DMS53 (cell line): ENCODE results near the gene FRMD5.

ENCODE experiments used
- DNase-seq: peaks from one replicate; lab custom pipeline; 2025; lab: John Stamatoyannopoulos, UW

The FRMD5 gene

GRCh38 chr15:43974852-43975251 is 220.2 kb downstream of the FRMD5 start:
- peak; percentile 52 for DNase-seq

- no peak for DNase-seq
Measured at GRCh38 chr15:43969802-43970375, 225.2 kb downstream of the FRMD5 start.

GRCh38 chr15:43968551-43968950 is 226.5 kb downstream of the FRMD5 start:
- DNase-seq = no peak

DNA sequence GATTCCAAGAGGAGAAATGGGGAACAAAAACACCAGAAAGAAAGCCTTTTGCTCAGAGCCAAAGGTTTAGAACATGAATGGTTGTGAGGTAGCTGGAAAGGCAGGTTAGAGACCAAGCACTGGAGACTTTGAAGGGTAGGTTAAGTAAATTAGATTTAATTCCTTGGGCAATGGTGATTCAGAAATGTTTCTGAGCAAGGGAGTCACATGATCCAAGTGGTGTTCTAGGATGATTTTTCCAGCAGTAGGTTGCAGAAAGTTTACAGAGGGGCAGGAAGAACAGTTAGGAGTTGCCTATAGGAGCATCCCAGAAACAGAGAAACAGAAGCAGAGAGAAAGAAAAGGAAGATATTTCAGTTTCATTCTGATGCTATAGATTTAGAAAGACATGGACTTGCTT is 228.4 kb downstream of the FRMD5 start:
- DNase-seq = no peak

DNA sequence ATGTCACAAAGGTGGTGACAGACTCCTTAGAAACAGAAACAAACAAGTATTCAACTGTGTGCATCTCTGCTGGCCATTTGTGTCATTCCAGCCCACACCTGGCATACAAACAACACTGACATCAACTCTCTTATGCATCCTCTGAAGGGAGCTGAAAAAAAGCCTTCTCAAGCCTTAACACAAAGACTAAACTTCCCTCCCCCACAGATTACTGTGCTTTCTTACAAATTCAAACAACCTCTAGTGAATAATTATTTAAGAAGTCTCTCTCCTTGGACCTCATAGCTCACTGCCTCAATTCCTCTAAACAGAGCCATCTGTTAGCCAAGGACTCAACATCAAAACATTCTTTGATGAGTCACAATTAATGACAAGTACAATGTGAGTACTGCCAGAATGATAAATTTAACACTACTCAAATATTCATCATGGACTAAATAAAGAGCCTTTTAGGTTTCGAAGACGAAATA is 236.2 kb downstream of the FRMD5 start:
- peak; percentile 45 for DNase-seq

GRCh38 chr15:43957724-43958123 is 237.3 kb downstream of the FRMD5 start:
- DNase-seq = no peak

DNA sequence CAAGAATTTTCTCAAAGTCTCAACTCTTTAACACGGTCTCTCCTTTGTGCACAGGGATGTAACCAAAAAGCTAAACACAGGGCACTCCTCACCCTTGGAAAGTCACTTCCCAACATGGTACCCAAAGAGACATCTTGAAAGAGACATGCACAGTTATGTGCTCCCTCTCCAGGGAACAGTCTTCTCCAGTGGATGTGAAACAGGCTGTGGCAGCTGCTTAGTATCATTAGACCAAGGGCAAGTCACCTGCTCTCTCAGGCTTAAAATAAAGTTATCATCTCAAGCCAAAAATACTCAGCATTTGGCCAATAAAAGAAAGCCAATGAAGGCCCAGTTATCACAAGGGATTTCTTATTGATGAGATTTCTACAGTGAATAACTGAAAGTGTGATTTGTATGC is 239.9 kb downstream of the FRMD5 start:
- no peak for DNase-seq

DNA sequence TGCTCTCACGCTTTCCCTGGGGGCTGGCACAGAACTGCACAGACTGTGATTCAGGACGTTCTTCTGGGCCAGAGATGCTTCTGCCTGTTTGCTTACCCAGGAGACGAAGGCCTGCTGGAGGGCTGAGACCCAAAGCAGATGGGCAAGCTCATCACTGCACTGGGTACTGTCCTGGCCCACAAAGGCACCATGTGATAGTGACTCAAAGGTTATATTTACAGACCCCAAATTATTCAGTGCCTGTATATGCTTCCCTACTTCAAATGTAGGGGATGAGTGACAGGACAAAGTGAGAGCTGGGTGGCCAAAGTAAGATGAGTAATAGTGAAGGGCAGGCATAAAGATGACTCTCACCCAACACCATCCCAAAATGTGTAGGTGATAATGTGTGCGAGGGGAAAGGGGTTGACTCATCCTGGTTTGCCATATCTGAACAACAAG is 240.9 kb downstream of the FRMD5 start:
- no peak for DNase-seq

DNA sequence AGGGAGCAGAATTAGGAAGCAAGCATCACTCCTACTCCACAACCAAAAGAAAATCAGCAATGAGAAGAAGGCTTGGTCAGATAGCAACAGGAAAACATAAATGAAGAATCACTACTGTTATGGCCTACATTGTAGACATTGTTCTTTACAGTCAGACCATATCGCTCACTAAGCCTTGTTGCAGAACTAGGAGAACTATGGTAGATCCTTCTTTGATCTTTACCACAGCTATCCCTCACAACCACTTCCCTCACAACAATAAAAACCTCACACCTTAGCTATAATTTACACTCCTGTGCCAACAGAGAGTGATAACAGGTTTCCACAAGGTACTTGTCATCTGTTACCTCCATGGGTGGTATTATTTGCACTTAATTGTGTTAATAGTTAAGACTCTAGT is 241.7 kb downstream of the FRMD5 start:
- DNase-seq = no peak

DNA sequence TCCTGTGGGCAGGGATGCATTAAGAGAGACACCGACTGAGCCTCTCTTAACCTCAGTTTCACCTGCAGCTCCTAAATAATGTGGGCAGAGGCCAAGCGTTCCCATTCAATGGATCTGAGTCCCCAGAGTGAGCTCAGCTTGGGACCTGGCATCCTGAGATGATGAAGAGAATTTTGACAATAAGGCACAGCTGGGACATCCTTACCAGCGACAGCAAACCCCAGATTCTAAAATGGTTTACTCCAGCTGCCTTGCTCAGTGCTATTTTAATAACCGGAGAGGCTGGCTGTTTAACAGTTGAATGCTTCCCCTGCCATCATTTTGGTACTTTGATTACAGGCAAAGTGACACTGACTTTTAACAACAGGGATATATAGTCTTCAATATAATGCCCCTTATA is 244.5 kb downstream of the FRMD5 start:
- DNase-seq = no peak

- DNase-seq = no peak
Measured at GRCh38 chr15:43948691-43949325, 246.3 kb downstream of the FRMD5 start.

DNA sequence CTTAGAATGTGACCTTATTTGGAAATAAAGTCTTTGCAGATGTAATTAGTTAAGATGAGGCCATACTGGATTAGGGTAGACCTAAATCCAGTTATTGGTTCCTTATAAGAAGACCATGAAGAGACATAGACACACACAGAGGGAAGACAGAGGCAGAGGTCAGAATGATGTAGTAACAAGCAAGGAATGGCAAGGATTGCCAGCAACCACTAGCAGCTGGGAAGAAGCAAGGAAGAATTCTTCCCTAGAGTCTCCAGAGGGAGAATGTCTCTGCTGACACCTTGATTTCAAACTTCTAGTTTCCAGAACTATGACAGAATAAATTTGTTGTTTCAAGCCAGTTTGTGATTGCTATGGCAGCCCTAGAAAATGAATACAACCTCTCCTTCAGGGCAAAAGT is 251.6 kb downstream of the FRMD5 start:
- DNase-seq = no peak

- no peak for DNase-seq
Measured at GRCh38 chr15:43942194-43942593, 252.9 kb downstream of the FRMD5 start.

DNA sequence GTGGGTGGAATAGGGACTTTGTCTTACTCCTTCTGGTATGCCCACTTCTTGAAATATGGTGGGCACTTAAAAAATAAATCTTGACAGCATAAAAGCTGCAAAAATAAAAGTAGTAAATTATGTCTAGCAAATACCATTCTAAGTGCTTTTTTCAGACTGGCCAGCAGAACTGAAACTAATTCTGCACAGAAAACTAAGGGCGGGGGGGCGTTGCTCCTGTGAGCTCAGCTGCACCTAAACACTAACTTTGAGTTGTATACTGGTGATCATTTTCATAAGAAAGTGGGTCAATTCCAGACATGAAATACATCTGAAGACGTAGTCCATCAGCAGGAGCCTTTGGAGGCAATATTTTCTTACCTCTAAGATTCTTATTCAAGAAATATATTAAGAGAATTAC is 253.5 kb downstream of the FRMD5 start:
- DNase-seq = no peak

DNA sequence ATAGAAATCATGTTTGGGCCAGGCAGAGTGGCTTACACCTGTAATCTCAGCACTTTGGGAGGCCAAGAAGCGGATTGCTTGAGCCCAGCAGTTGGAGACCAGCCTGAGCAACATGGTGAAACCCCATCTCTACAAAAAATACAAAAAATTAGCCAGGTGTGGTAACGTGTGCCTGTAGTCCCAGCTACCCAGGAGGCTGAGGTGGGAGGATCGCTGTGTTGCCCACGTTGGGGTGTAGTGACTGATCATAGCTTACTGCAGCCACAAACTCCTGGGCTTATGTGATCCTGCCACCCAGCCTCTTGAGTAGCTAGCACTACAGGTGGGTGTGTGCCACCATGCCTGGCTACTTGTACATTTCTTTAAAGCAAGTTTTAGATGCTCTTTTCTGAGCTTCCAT is 254.0 kb downstream of the FRMD5 start:
- no peak for DNase-seq

GRCh38 chr15:43939070-43939469 is 256.0 kb downstream of the FRMD5 start:
- peak; percentile 52 for DNase-seq

DNA sequence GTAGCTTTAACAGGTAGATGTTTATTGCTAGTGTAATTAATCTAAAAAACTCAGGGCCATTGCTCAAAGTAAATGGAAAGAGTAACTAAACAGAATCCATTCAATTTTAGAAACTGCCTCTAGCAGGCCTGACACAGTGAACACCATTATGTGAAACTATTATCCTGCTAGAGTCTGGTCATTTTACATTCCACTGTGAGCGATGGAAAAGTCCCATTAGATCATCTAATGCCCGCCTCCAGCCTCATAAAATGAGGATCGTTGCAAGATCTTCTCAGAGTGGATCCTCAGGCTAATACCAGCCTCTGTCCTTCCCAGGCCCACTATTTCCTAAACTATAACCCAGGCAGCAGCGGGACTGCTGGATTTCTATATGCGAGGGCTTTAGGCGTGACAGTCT is 260.6 kb downstream of the FRMD5 start:
- DNase-seq = no peak

- no peak for DNase-seq
Measured at GRCh38 chr15:43932907-43933306, 262.2 kb downstream of the FRMD5 start.

DNA sequence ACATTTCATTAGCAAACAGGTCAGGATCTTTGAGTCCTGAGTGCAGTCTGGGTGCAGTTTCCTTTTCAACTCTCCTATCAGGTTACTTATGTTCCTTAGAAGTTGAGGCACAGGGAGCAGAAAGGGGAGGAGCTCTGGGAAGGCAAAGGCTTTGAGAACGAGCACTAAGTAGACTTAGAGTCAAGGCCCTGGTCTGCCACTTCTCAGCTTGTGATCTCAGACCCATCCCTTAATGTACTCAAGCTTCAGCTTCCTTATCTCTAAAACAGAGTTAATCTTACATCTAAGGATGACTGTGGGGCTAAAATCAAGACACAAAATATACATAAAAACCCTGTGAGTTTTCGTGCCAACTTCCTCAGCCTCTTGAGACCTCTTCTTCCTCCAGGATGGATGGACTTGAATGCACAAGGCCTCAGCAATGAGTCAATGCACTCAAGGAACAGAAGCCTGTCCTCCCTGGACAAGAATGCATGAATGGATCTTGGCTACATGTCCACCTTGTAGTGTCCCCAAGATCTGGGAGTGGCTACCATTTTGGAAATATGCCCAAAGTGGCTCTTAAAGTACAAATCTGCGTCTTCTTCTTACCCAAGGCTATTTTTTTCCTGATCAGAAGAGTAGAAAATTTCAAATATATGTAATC is 263.2 kb downstream of the FRMD5 start:
- no peak for DNase-seq

DNA sequence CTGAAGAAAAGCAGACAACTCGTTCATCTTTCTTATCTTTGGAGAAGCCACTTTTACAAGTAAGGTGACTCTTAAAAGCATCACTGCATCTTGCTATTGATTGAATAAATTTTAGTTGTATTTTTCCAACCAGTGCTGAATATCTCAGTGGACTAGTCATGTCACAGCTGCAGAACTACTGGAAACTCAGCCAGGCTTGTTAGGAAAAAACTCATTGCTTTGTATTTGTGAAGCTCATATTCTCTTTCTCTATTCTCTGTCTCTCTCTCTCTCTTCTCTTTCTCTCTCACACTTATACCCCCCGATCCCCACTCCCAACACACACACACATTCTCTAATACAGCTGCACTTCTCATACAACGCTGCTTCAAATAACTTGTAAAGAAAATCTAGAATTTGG is 264.0 kb downstream of the FRMD5 start:
- no peak for DNase-seq

GRCh38 chr15:43930556-43930955 is 264.5 kb downstream of the FRMD5 start:
- DNase-seq = no peak

DNA sequence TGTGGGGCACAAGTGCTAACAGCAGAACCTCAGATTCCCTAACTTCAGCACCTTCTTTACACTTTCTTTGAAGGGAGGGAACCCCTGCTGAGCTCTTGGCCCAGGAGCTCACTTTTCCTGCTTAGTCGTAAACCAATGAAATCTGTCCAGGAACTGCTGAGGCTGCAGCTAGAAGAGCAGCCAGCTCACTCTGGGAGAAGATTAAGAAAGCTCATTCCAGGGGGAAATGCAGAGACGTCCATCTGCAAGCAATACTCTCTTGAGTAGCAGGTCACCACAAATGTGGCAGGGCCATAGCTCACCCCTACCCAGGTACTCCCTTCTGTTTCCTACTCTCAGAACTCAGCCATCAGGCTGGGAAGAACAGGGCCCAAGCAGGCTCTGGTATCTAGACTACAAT is 265.0 kb downstream of the FRMD5 start:
- DNase-seq = no peak

GRCh38 chr15:43928152-43928551 is 266.9 kb downstream of the FRMD5 start:
- DNase-seq = no peak

DNA sequence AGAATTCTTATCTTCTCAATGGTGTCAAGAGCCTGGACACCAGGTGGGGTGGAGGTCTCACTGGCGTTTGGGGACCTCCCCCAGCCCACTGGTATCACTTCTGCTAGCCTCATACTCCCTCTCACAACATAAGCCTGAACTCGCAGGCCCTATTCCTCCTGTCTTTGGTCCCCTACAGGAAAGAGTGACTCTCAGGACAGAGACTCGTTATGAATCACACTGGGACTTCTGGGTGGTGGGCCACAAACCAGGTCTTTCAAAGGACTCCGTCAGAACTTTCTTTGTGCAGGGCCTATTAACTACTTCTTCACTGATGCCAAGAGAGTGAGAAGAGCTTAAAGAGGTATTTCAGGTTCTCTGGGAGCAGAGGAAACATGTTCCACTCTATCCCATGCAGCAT is 267.9 kb downstream of the FRMD5 start:
- DNase-seq = no peak
